Measurements from ENCODE around the gene PKD1L1.

DNA sequence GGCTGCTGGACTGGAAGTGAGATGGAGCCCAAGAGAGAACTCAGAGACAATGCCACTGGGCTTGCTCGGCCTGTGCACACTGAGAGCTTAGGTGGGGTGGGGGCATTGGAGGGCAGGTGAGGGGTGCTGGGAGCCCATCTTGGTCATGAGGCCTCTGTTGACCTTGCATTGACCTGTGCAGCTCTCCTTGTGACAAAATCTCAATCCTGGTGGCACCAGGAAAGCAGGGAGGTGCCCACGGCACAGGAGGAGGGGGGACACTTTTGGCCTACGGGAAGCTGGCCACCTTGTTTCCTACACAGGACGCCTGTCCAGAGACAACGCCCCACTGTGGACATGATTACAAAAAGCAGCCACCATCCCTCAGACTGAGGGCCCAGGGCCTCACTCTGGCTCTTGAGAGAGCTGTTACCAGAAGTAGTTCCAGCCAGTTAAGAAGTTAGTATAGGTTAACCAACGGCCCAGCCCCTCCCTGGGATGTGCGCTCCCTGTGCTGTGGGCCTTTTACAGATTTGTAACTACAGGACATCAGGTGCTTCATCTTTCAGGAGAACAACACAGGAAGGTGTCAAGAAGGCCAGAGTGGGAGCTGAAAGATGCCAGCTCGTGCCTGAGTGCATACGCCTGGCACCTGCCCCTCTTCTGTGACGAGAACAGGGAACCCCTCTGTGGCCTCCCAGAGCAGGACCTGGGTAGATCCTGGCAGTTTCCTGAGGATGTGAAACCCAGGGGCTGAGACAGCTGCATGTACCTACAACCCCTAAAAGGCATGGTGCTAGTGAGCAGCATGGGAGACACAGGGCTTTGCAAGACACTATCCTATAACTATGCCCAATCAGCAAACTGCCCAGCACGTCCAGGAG lies 10.3 kb downstream of the PKD1L1 start:
- TF ChIP-seq SUZ12 (IDR thresholded peaks at IDR 0.05; ENCODE audit: extremely low read depth, insufficient read depth, insufficient read length), result no peak
- no peak for TF ChIP-seq ZNF274 (IDR thresholded peaks at IDR 0.05; ENCODE audit: low read depth, low read length)
- TF ChIP-seq YY1 (IDR thresholded peaks at IDR 0.05; ENCODE audit: insufficient read depth, insufficient read length), result no peak

Measured in NT2/D1 (cell line).